GM23338 (cell line): Measurements from ENCODE around the gene ZDBF2. TPM values are rescaled to one million over a fixed set of nuclear protein-coding genes. Genes with fewer than 3 reads are reported as not detected.
A peak's percentile ranks its signal among the peaks of the same experiment; 100 is the strongest.

Experiments used
- ATAC-seq: fragments of 200-7000 bp; cut with Tn5 transposase; 3 replicates; pipeline ENCODE4 v1.9.1; 2020
- DNase-seq: peaks from one replicate; pipeline ENCODE4 v3.0.0-alpha.2; 2015; ENCODE audit warnings: low spot score
- H2AFZ ChIP-seq: fragments of 200-600 bp; sonication (generic); 2 replicates; pipeline ENCODE4 v1.8.0; 2016; ENCODE audit warnings: antibody characterized with exemption, mild to moderate bottlenecking, moderate library complexity
- H3F3A ChIP-seq: fragments of 200-600 bp; sonication (generic); replicated peaks from 2 replicates; pipeline ENCODE4 v1.8.0; 2017; ENCODE audit warnings: antibody characterized with exemption, mixed run types, low read depth
- H3K27ac ChIP-seq: fragments of 200-600 bp; sonication (generic); 2 replicates; pipeline ENCODE4 v1.6.1; 2016; ENCODE audit warnings: low read depth
- H3K27me3 ChIP-seq: fragments of 200-600 bp; sonication (generic); 2 replicates; pipeline ENCODE4 v1.8.0; 2016; ENCODE audit warnings: mild to moderate bottlenecking, mixed run types, moderate library complexity; ENCODE audit not compliant: insufficient read depth
- H3K36me3 ChIP-seq: fragments of 200-600 bp; sonication (generic); 2 replicates; pipeline ENCODE4 v1.8.0; 2016; ENCODE audit warnings: mild to moderate bottlenecking; ENCODE audit not compliant: insufficient read depth
- H3K4me1 ChIP-seq: fragments of 200-600 bp; sonication (generic); 2 replicates; pipeline ENCODE4 v1.8.0; 2016; ENCODE audit warnings: mild to moderate bottlenecking, moderate library complexity; ENCODE audit not compliant: insufficient read depth
- H3K4me2 ChIP-seq: fragments of 200-600 bp; sonication (generic); 2 replicates; pipeline ENCODE4 v1.7.1; 2017; ENCODE audit warnings: mixed run types
- H3K4me3 ChIP-seq: fragments of 200-600 bp; sonication (generic); 2 replicates; pipeline ENCODE4 v1.6.1; 2016; ENCODE audit warnings: mixed run types
- H3K79me2 ChIP-seq: fragments of 200-600 bp; sonication (generic); replicated peaks from 2 replicates; pipeline ENCODE4 v1.8.0; 2017; ENCODE audit warnings: mild to moderate bottlenecking; ENCODE audit not compliant: insufficient read depth
- H3K9me2 ChIP-seq: fragments of 200-600 bp; sonication (generic); 2 replicates; pipeline ENCODE4 v1.8.0; 2017; ENCODE audit not compliant: insufficient read depth
- H4K20me1 ChIP-seq: fragments of 200-600 bp; sonication (generic); replicated peaks from 2 replicates; pipeline ENCODE4 v1.8.0; 2017; ENCODE audit warnings: mild to moderate bottlenecking; ENCODE audit not compliant: insufficient read depth
- H3K27ac Mint-ChIP-seq: 2 replicates; pipeline ENCODE4 v1.8.0; 2020; ENCODE audit warnings: inconsistent platforms, mild to moderate bottlenecking, moderate library complexity, mixed read lengths
- H3K27me3 Mint-ChIP-seq: 3 replicates; pipeline ENCODE4 v1.8.0; 2022; ENCODE audit warnings: low read depth, mild to moderate bottlenecking, moderate library complexity, mixed read lengths, inconsistent platforms; ENCODE audit not compliant: insufficient read depth, poor library complexity
- H3K36me3 Mint-ChIP-seq: 3 replicates; pipeline ENCODE4 v1.8.0; 2021; ENCODE audit warnings: low read depth, mild to moderate bottlenecking, inconsistent platforms, moderate library complexity, mixed read lengths
- H3K4me1 Mint-ChIP-seq: 3 replicates; pipeline ENCODE4 v1.8.0; 2020; ENCODE audit warnings: mild to moderate bottlenecking, inconsistent platforms, mixed read lengths
- H3K4me3 Mint-ChIP-seq: 3 replicates; pipeline ENCODE4 v1.8.0; 2021; ENCODE audit warnings: moderate library complexity, mild to moderate bottlenecking, inconsistent platforms, mixed read lengths
- H3K9me3 Mint-ChIP-seq: 3 replicates; pipeline ENCODE4 v1.8.0; 2020; ENCODE audit warnings: moderate library complexity, mild to moderate bottlenecking, inconsistent platforms, mixed read lengths
- CREB1 ChIP-seq: fragments of 250-450 bp; sonication (Bioruptor Pico); IDR thresholded peaks from 2 replicates; pipeline ENCODE4 v1.5.0; 2020; ENCODE audit warnings: low read depth, mild to moderate bottlenecking, moderate library complexity
- CTCF ChIP-seq, 2 experiments: fragments of 200-600 bp in 1 of 2; sonication (generic) in 1 of 2; conservative IDR thresholded peaks; 2 replicates each; pipeline versions ENCODE4 v1.5.1 to v1.6.1; 2016 to 2017; ENCODE audit warnings: antibody characterized with exemption in 2 of 2, low read depth in 2 of 2, mild to moderate bottlenecking in 2 of 2, moderate library complexity in 1 of 2
- ETS1 ChIP-seq: IDR thresholded peaks from 2 replicates; pipeline ENCODE4 v1.6.1; 2016; ENCODE audit warnings: antibody characterized with exemption
- EZH2 ChIP-seq: fragments of 200-600 bp; sonication (generic); IDR thresholded peaks from one replicate; pipeline ENCODE4 v1.8.0; 2017; ENCODE audit warnings: antibody characterized with exemption, mild to moderate bottlenecking, low read depth; ENCODE audit not compliant: unreplicated experiment
- EZH2phosphoT487 ChIP-seq: fragments of 200-600 bp; sonication (generic); IDR thresholded peaks from one replicate; pipeline ENCODE4 v1.8.1; 2018; ENCODE audit warnings: antibody characterized with exemption; ENCODE audit not compliant: unreplicated experiment
- JUNB ChIP-seq: IDR thresholded peaks from one replicate; pipeline ENCODE4 v1.6.1; 2016; ENCODE audit warnings: antibody characterized with exemption; ENCODE audit not compliant: unreplicated experiment
- NANOG ChIP-seq: IDR thresholded peaks from 2 replicates; pipeline ENCODE4 v1.6.1; 2016; ENCODE audit warnings: antibody characterized with exemption, borderline replicate concordance
- STAT1 ChIP-seq: IDR thresholded peaks from one replicate; pipeline ENCODE4 v1.6.1; 2016; ENCODE audit warnings: antibody characterized with exemption; ENCODE audit not compliant: unreplicated experiment
- ZNF462 ChIP-seq: fragments of 250-450 bp; sonication (Bioruptor Pico); IDR thresholded peaks from 2 replicates; pipeline ENCODE4 v1.5.0; 2020; ENCODE audit warnings: mild to moderate bottlenecking, moderate library complexity
- polyA plus RNA-seq: library from polyadenylated mRNA; unstranded; fragments of >200 nt; fragmentation: Nextera tagmentation; extraction: Ambion mirVana; gene quantifications from 2 replicates; pipeline ENCODE4 v1.2.1, GENCODE V29; 2016
- total RNA-seq: library from RNA; depleted of rRNA; stranded (reverse); fragments of >200 nt; shearing (Covaris generic); gene quantifications from 2 replicates; pipeline ENCODE4 v1.2.3, GENCODE V29; 2014

Gene ZDBF2
- total and polyA plus RNA-seq, 2 experiments from 2014 or later: 7.6 to 41.1 TPM

GRCh38 chr2:206260188-206261012 is 14.1 kb upstream of the ZDBF2 start:
- DNase-seq (peak; percentile 44), ATAC-seq (no peak; the same call in 2 of the 3 replicates)
- no peaks in the 10 kb centered on the region for H3K36me3 Mint-ChIP-seq
- Histone ChIP-seq H3K9me2 (peaks cover 3% of the 10 kb centered on the region; the same call in 1 of the 2 replicates), H2AFZ (peak overlapping the region; percentile 98), H3F3A (no peaks in the 10 kb centered on the region; the same call in 1 of the 2 replicates), H3K4me2 (no peak overlapping the region), H4K20me1 (no peaks in the 10 kb centered on the region), H3K4me1 (peaks cover 14% of the 10 kb centered on the region), H3K27ac (no peak overlapping the region), H3K79me2 (no peaks in the 10 kb centered on the region), H3K36me3 (no peaks in the 10 kb centered on the region), H3K4me3 (no peak overlapping the region), H3K27me3 (peaks cover 19% of the 10 kb centered on the region)
- H3K27me3 Mint-ChIP-seq: peaks cover 15% of the 10 kb centered on the region
- no peak overlapping the region for H3K27ac Mint-ChIP-seq
- TF ChIP-seq EZH2 (no peak), JUNB (no peak), STAT1 (no peak), ETS1 (no peak), CTCF (conservative IDR thresholded peaks at IDR 0.05; ENCODE audit: low read depth in 2 of 2) (peak; percentile 41 to 59)
- H3K4me3 Mint-ChIP-seq: no peak overlapping the region
- H3K4me1 Mint-ChIP-seq: peaks cover 30% of the 10 kb centered on the region
- no peaks in the 10 kb centered on the region for H3K9me3 Mint-ChIP-seq

GRCh38 chr2:206263959-206264603 is 10.4 kb upstream of the ZDBF2 start:
- Histone ChIP-seq H3K4me1 (peaks cover 11% of the 10 kb centered on the region), H3K27me3 (peaks cover 25% of the 10 kb centered on the region), H3K4me3 (no peak overlapping the region), H3F3A (no peaks in the 10 kb centered on the region), H2AFZ (no peak overlapping the region), H3K27ac (no peak overlapping the region), H3K36me3 (no peaks in the 10 kb centered on the region), H3K79me2 (no peaks in the 10 kb centered on the region), H4K20me1 (no peaks in the 10 kb centered on the region), H3K4me2 (no peak overlapping the region), H3K9me2 (peaks cover 3% of the 10 kb centered on the region; the same call in 1 of the 2 replicates)
- TF ChIP-seq CREB1 (no peak), NANOG (no peak), EZH2phosphoT487 (no peak), ZNF462 (no peak)
- H3K27ac Mint-ChIP-seq: no peak overlapping the region
- peaks cover 21% of the 10 kb centered on the region for H3K27me3 Mint-ChIP-seq
- peaks cover 34% of the 10 kb centered on the region for H3K4me1 Mint-ChIP-seq
- no peak for DNase-seq
- no peaks in the 10 kb centered on the region for H3K9me3 Mint-ChIP-seq
- H3K4me3 Mint-ChIP-seq: peak overlapping the region; percentile 9; the same call in 2 of the 3 replicates
- no peaks in the 10 kb centered on the region for H3K36me3 Mint-ChIP-seq
- peak; percentile 11; the same call in 2 of the 3 replicates for ATAC-seq
